ENCODE data around the gene CD82. TPM values are rescaled to one million over a fixed set of nuclear protein-coding genes. Genes with fewer than 3 reads are reported as not detected.

The CD82 gene
- polyA plus RNA-seq, 1 of the 3 experiments (the other 2 are of a cell fraction): 39.2 TPM

- H3K27ac ChIP-seq (ENCODE audit: low read depth in 2 of 2, low read length in 1 of 2): no peak overlapping the region
Measured at GRCh38 chr11:44611088-44611487, 45.6 kb downstream of the CD82 start.

GRCh38 chr11:44611687-44612434 lies 46.4 kb downstream of the CD82 start:
- H3K9ac ChIP-seq: no peak overlapping the region
- H3K79me2 ChIP-seq (ENCODE audit: insufficient read depth): no peaks in the 10 kb centered on the region
- no peaks in the 10 kb centered on the region for H3F3A ChIP-seq (replicated peaks; ENCODE audit: insufficient read depth)
- WGBS (ENCODE audit: low lambda C conversion rate): 72% methylated on average over 7 of the region's 7 CpGs
- no peak overlapping the region for H3K4me2 ChIP-seq
- H3K36me3 ChIP-seq (replicated peaks in 1 of 2; ENCODE audit: control insufficient read depth in 1 of 2, insufficient read depth in 2 of 2, low read length in 1 of 2): no peaks in the 10 kb centered on the region
- no peak overlapping the region for H3K4me3 ChIP-seq (ENCODE audit: low read depth in 2 of 2, low read length in 1 of 2)
- no peak overlapping the region for H2AFZ ChIP-seq (ENCODE audit: low read depth)
- CTCF ChIA-PET: interaction anchor here (0.7 to 16.6 kb wide), 15 partner anchors 9 to 518 kb away, joined by 3 to 610 read pairs (median 4); partner anchors contain the start of gene CD82
- POLR2A ChIA-PET: no interaction called here
- H3K4me1 ChIP-seq (ENCODE audit: control insufficient read depth in 1 of 2, insufficient read depth in 2 of 2, low read depth in 1 of 2, low read length in 1 of 2): peaks cover 0 to 10% of the 10 kb centered on the region in 2 experiments; a peak in 1 of 4 replicates
- H3K9me2 ChIP-seq: no peaks in the 10 kb centered on the region
- no peak overlapping the region for H3K27ac ChIP-seq (ENCODE audit: low read depth in 2 of 2, low read length in 1 of 2)
- TF ChIP-seq RAD21 (IDR thresholded peaks at IDR 0.05; ENCODE audit: low read length): no peak
- H3K9me3 ChIP-seq: no peaks in the 10 kb centered on the region
- H3K27me3 ChIP-seq (ENCODE audit: insufficient read depth): no peaks in the 10 kb centered on the region
- no peaks in the 10 kb centered on the region for H4K20me1 ChIP-seq (ENCODE audit: insufficient read depth)
- DNase-seq: no peak

More at GRCh38 chr11:44611088-44611487, 45.6 kb downstream of the CD82 start:
- Histone ChIP-seq H3K36me3 (replicated peaks in 1 of 2; ENCODE audit: control insufficient read depth in 1 of 2, insufficient read depth in 2 of 2, low read length in 1 of 2) (no peaks in the 10 kb centered on the region), H3K4me1 (ENCODE audit: control insufficient read depth in 1 of 2, insufficient read depth in 2 of 2, low read depth in 1 of 2, low read length in 1 of 2) (peaks cover 0 to 4% of the 10 kb centered on the region in 2 experiments; a peak in 1 of 4 replicates), H3F3A (replicated peaks; ENCODE audit: insufficient read depth) (no peaks in the 10 kb centered on the region), H3K9me2 (no peaks in the 10 kb centered on the region), H3K9me3 (no peaks in the 10 kb centered on the region), H3K9ac (no peak overlapping the region), H3K27me3 (ENCODE audit: insufficient read depth) (no peaks in the 10 kb centered on the region), H3K4me2 (no peak overlapping the region), H2AFZ (ENCODE audit: low read depth) (no peak overlapping the region), H4K20me1 (ENCODE audit: insufficient read depth) (no peaks in the 10 kb centered on the region), H3K4me3 (ENCODE audit: low read depth in 2 of 2, low read length in 1 of 2) (no peak overlapping the region), H3K79me2 (ENCODE audit: insufficient read depth) (no peaks in the 10 kb centered on the region)
- ChIA-PET CTCF (interaction anchor here (0.8 to 16.6 kb wide), 6 partner anchors 9 to 492 kb away, joined by 3 to 610 read pairs (median 4); partner anchors contain the start of gene CD82), POLR2A (no interaction called here)
- 100% methylated on average over 2 of the region's 6 CpGs for WGBS (ENCODE audit: low lambda C conversion rate)
- TF ChIP-seq MXI1 (IDR thresholded peaks at IDR 0.05; ENCODE audit: low read depth, low read length) (no peak), IRF3 (IDR thresholded peaks at IDR 0.05; ENCODE audit: low read depth, low read length) (no peak), GATA2 (CRISPR knock-in tag; IDR thresholded peaks at IDR 0.05) (no peak), RFX5 (IDR thresholded peaks at IDR 0.05; ENCODE audit: low read length) (no peak), TCF12 (IDR thresholded peaks at IDR 0.05) (no peak), NRF1 (IDR thresholded peaks at IDR 0.05; ENCODE audit: low read depth, low read length) (no peak)
- TF ChIP-seq, protein P1, sequence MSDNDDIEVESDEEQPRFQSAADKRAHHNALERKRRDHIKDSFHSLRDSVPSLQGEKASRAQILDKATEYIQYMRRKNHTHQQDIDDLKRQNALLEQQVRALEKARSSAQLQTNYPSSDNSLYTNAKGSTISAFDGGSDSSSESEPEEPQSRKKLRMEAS (IDR thresholded peaks at IDR 0.05; ENCODE audit: low read depth): no peak
- no peak for DNase-seq

- H2AFZ ChIP-seq (ENCODE audit: low read depth): no peak overlapping the region
- no peaks in the 10 kb centered on the region for H3F3A ChIP-seq (replicated peaks; ENCODE audit: insufficient read depth)
- H3K9me2 ChIP-seq: no peaks in the 10 kb centered on the region
- no peaks in the 10 kb centered on the region for H3K9me3 ChIP-seq
- 100% methylated on average over 5 of the region's 6 CpGs for WGBS (ENCODE audit: low lambda C conversion rate)
- TF ChIP-seq FOXJ3 (CRISPR knock-in tag; IDR thresholded peaks at IDR 0.05) (no peak), NRF1 (IDR thresholded peaks at IDR 0.05; ENCODE audit: low read depth, low read length) (no peak), TCF12 (IDR thresholded peaks at IDR 0.05) (no peak), FOXM1 (IDR thresholded peaks at IDR 0.05; ENCODE audit: low read depth) (no peak), SIN3A (IDR thresholded peaks at IDR 0.05; ENCODE audit: borderline replicate concordance, low read depth, low read length) (no peak), YY1 (IDR thresholded peaks at IDR 0.05; ENCODE audit: low read depth) (no peak), CHD2 (IDR thresholded peaks at IDR 0.05; ENCODE audit: low read length, partially characterized antibody) (no peak), ELF1 (IDR thresholded peaks at IDR 0.05) (no peak), RFX5 (IDR thresholded peaks at IDR 0.05; ENCODE audit: low read length) (no peak)
- CTCF ChIA-PET: interaction anchor here (1.0 to 16.6 kb wide), 9 partner anchors 11 to 503 kb away, joined by 3 to 610 read pairs (median 7); partner anchors contain the start of gene CD82
- H3K4me3 ChIP-seq (ENCODE audit: low read depth in 2 of 2, low read length in 1 of 2): no peak overlapping the region
- POLR2A ChIA-PET: no interaction called here
- DNase-seq: no peak
- no peaks in the 10 kb centered on the region for H4K20me1 ChIP-seq (ENCODE audit: insufficient read depth)
- no peak overlapping the region for H3K9ac ChIP-seq
- peaks cover 0 to 10% of the 10 kb centered on the region in 2 experiments; a peak in 1 of 4 replicates for H3K4me1 ChIP-seq (ENCODE audit: control insufficient read depth in 1 of 2, insufficient read depth in 2 of 2, low read depth in 1 of 2, low read length in 1 of 2)
- H3K4me2 ChIP-seq: no peak overlapping the region
- no peaks in the 10 kb centered on the region for H3K36me3 ChIP-seq (replicated peaks in 1 of 2; ENCODE audit: control insufficient read depth in 1 of 2, insufficient read depth in 2 of 2, low read length in 1 of 2)
- H3K27me3 ChIP-seq (ENCODE audit: insufficient read depth): no peaks in the 10 kb centered on the region
- no peak overlapping the region for H3K27ac ChIP-seq (ENCODE audit: low read depth in 2 of 2, low read length in 1 of 2)
- H3K79me2 ChIP-seq (ENCODE audit: insufficient read depth): no peaks in the 10 kb centered on the region
Measured at GRCh38 chr11:44613153-44613552, 47.7 kb downstream of the CD82 start.
